Keratinocyte (primary cell): ENCODE results near the gene FBXO41. TPM values are rescaled to one million over a fixed set of nuclear protein-coding genes. Genes with fewer than 3 reads are reported as not detected.

Experiments used
- DNase-seq: peaks from one replicate; pipeline ENCODE4 v3.0.0-alpha.2; 2011; ENCODE audit warnings: low read depth, missing footprints, low spot score
- FAIRE-seq: peaks from 2 replicates; lab custom pipeline; 2011; peaks lifted over from hg19 to GRCh38; lab: Jason Lieb, UNC
- H2AFZ ChIP-seq: 2 replicates; pipeline ENCODE4 v1.6.0; 2012; ENCODE audit warnings: low read length, control low read depth, inconsistent platforms; ENCODE audit not compliant: control insufficient read depth
- H3K27ac ChIP-seq: 2 replicates; pipeline ENCODE4 v1.5.1; 2011; ENCODE audit warnings: low read length; ENCODE audit not compliant: control insufficient read depth, insufficient read depth
- H3K27me3 ChIP-seq: 3 replicates; pipeline ENCODE4 v1.6.0; 2011; ENCODE audit warnings: low read length; ENCODE audit not compliant: control insufficient read depth, insufficient read depth; ENCODE audit errors: extremely low read depth
- H3K36me3 ChIP-seq, 2 experiments: 2 replicates in 1 of 2; 3 replicates in 1 of 2; pipeline ENCODE4 v1.5.1; 2011; ENCODE audit warnings: low read length in 2 of 2, mild to moderate bottlenecking in 1 of 2; ENCODE audit not compliant: control insufficient read depth in 2 of 2, insufficient read depth in 2 of 2; ENCODE audit errors: extremely low read depth in 1 of 2
- H3K4me1 ChIP-seq: 3 replicates; pipeline ENCODE4 v1.5.1; 2011; ENCODE audit warnings: low read length; ENCODE audit not compliant: control insufficient read depth, insufficient read depth; ENCODE audit errors: extremely low read depth
- H3K4me2 ChIP-seq: 3 replicates; pipeline ENCODE4 v1.6.0; 2011; ENCODE audit warnings: low read depth, low read length; ENCODE audit not compliant: control insufficient read depth, insufficient read depth; ENCODE audit errors: extremely low read depth
- H3K4me3 ChIP-seq, 3 experiments: fragments of 200-600 bp in 1 of 3; sonication (generic) in 1 of 3; 2 replicates in 2 of 3; 3 replicates in 1 of 3; pipeline ENCODE4 v1.5.1; 2011 to 2016; ENCODE audit warnings: low read length in 3 of 3, mild to moderate bottlenecking in 3 of 3, control low read depth in 2 of 3, inconsistent platforms in 1 of 3, low read depth in 1 of 3, mixed read lengths in 1 of 3, mixed run types in 1 of 3, moderate library complexity in 1 of 3; ENCODE audit not compliant: control insufficient read depth in 2 of 3, insufficient read depth in 2 of 3; ENCODE audit errors: extremely low read depth in 1 of 3
- H3K79me2 ChIP-seq: 2 replicates; pipeline ENCODE4 v1.6.0; 2012; ENCODE audit warnings: low read length; ENCODE audit not compliant: control insufficient read depth, insufficient read depth
- H3K9ac ChIP-seq: 3 replicates; pipeline ENCODE4 v1.6.0; 2011; ENCODE audit warnings: low read length; ENCODE audit not compliant: control insufficient read depth, insufficient read depth; ENCODE audit errors: extremely low read depth
- H3K9me1 ChIP-seq: 3 replicates; pipeline ENCODE4 v1.6.0; 2011; ENCODE audit warnings: low read length; ENCODE audit not compliant: control insufficient read depth, insufficient read depth; ENCODE audit errors: extremely low read depth
- H3K9me3 ChIP-seq: 2 replicates; pipeline ENCODE4 v1.5.1; 2012; ENCODE audit warnings: low read depth, low read length; ENCODE audit not compliant: control insufficient read depth
- H4K20me1 ChIP-seq: 3 replicates; pipeline ENCODE4 v1.6.0; 2011; ENCODE audit warnings: low read length; ENCODE audit not compliant: control insufficient read depth, insufficient read depth; ENCODE audit errors: extremely low read depth
- CTCF ChIP-seq, 3 experiments: IDR thresholded peaks in 1 of 3; conservative IDR thresholded peaks in 1 of 3; optimal IDR thresholded peaks in 1 of 3; 2 replicates in 2 of 3; 3 replicates in 1 of 3; pipeline versions ENCODE3 to v1.5.1; 2011; ENCODE audit warnings: low read length in 3 of 3, mild to moderate bottlenecking in 3 of 3, moderate library complexity in 2 of 3, control low read depth in 1 of 3, inconsistent platforms in 1 of 3; ENCODE audit not compliant: insufficient read depth in 2 of 3; ENCODE audit errors: extremely low read depth in 1 of 3
- EZH2 ChIP-seq: IDR thresholded peaks from one replicate; pipeline ENCODE4 v1.6.1; 2012; ENCODE audit warnings: inconsistent platforms, mild to moderate bottlenecking, low read length, moderate library complexity
- dilution Hi-C: fragments of 300-500 bp; cut with MboI; formaldehyde crosslinking; loops from one replicate; pipeline ENCODE4 v1.7.0; 2020; ENCODE audit warnings: low sequenced_read_pairs; ENCODE audit not compliant: extremely low pct_ligation_motif_present
- polyA plus RNA-seq, 5 experiments: library from polyadenylated mRNA; depleted of rRNA in 3 of 5; stranded (reverse) in 3 of 5; stranded (forward) in 1 of 5; unstranded in 1 of 5; fragments of >200 nt; gene quantifications; 1 replicate in 1 of 5; 2 replicates in 3 of 5; 3 replicates in 1 of 5; pipeline versions ENCODE4 v1.2.1 to v1.2.3, GENCODE V29; 2011 to 2012; ENCODE audit warnings: missing spikeins in 2 of 5, low read depth in 1 of 5, low replicate concordance in 1 of 5

Gene FBXO41
- polyA plus RNA-seq, 1 donor (not counting 4 experiments of a cell fraction or from before 2014, with no cell fraction given): 4.1 TPM

- H3K4me2 ChIP-seq: no peak overlapping the region
- FAIRE-seq: no peak
Measured at GRCh38 chr2:73286134-73286655, 1.9 kb upstream of the FBXO41 start.

GRCh38 chr2:73285159-73285739 is 971 bp upstream of the FBXO41 start:
- H3K27me3 ChIP-seq: peaks cover 15% of the 10 kb centered on the region
- TF ChIP-seq EZH2 (no peak), CTCF (optimal IDR thresholded peaks at IDR 0.05 in 1 of 3, IDR thresholded peaks at IDR 0.05 in 1 of 3, conservative IDR thresholded peaks at IDR 0.05 in 1 of 3; ENCODE audit: extremely low read depth in 1 of 3, insufficient read depth in 2 of 3, low read length in 3 of 3) (no peak)
- H3K27ac ChIP-seq: no peak overlapping the region
- H3K79me2 ChIP-seq: peaks cover 4% of the 10 kb centered on the region
- H4K20me1 ChIP-seq: peaks cover 2% of the 10 kb centered on the region
- H3K4me1 ChIP-seq: peaks cover 9% of the 10 kb centered on the region
- dilution Hi-C loops: no loop called here
- no peak overlapping the region for H3K9ac ChIP-seq
- peak overlapping the region in 1 of 3 experiments; percentile 58 for H3K4me3 ChIP-seq
- H3K4me2 ChIP-seq: peak overlapping the region; percentile 80
- DNase-seq (no peak), FAIRE-seq (no peak)
- peaks cover 2% of the 10 kb centered on the region for H3K9me1 ChIP-seq
- H2AFZ ChIP-seq: no peak overlapping the region
- no peaks in the 10 kb centered on the region for H3K36me3 ChIP-seq
- H3K9me3 ChIP-seq: no peaks in the 10 kb centered on the region

More at GRCh38 chr2:73286134-73286655, 1.9 kb upstream of the FBXO41 start:
- Histone ChIP-seq H3K79me2 (peaks cover 4% of the 10 kb centered on the region), H3K27me3 (peaks cover 22% of the 10 kb centered on the region), H3K9me1 (peaks cover 2% of the 10 kb centered on the region), H3K9ac (no peak overlapping the region), H2AFZ (no peak overlapping the region), H3K4me1 (peaks cover 9% of the 10 kb centered on the region), H4K20me1 (no peaks in the 10 kb centered on the region), H3K4me3 (no peak overlapping the region), H3K36me3 (no peaks in the 10 kb centered on the region), H3K27ac (no peak overlapping the region), H3K9me3 (no peaks in the 10 kb centered on the region)
- dilution Hi-C loops: no loop called here
- no peak for DNase-seq
- TF ChIP-seq CTCF (optimal IDR thresholded peaks at IDR 0.05 in 1 of 3, IDR thresholded peaks at IDR 0.05 in 1 of 3, conservative IDR thresholded peaks at IDR 0.05 in 1 of 3; ENCODE audit: extremely low read depth in 1 of 3, insufficient read depth in 2 of 3, low read length in 3 of 3) (no peak), EZH2 (no peak)
